ENCODE results near the gene TPCN1. TPM values are rescaled to one million over a fixed set of nuclear protein-coding genes. Genes with fewer than 3 reads are reported as not detected.
A peak's percentile ranks its signal among the peaks of the same experiment; 100 is the strongest.

The TPCN1 gene
- total and polyA plus RNA-seq, 2 of the 13 experiments (the other 11 are each of a cell fraction or from before 2014, with no cell fraction given), result 8.0 to 26.8 TPM

DNA sequence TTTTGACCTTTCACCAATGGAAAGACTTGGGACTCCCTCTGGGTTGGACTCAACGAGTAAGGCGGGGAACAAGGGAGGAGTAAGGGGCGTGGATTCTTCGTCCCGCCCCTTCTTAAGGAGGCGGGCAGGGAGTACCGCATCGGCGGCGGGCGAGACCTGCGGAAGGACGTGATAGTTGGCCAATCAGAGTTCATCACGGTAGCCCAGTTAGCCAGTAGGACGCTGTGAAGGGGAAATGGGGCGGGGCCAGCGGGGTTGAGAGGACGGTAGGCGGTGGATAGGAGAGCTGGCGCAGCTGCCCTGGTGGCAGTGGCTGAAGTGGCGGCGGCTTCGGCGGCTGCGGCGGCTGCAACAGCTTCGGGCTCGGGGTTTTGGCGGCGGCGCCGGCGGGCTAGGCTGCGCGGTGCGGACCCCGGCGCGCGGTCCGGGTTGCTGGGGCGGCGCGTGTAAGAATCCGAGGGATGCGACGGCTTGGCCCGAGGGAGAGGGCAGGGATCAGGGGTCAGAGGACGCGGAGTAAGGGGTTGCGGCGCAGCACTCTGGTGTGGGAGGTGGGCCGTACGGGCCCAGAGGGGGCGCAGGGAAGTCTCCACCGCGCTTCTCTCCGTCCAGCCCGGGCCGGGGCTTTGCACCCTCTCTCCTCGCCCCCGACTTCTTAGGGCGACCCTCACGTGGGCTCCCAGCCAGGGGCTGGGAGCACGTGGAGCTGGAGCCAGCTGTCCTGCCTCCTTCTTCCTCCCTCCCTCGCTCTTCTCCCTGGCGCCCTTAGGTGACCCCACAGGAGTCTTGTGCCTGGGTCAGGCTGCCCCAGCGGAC is at the start of gene TPCN1 (continued):
- TF ChIP-seq, protein P1, sequence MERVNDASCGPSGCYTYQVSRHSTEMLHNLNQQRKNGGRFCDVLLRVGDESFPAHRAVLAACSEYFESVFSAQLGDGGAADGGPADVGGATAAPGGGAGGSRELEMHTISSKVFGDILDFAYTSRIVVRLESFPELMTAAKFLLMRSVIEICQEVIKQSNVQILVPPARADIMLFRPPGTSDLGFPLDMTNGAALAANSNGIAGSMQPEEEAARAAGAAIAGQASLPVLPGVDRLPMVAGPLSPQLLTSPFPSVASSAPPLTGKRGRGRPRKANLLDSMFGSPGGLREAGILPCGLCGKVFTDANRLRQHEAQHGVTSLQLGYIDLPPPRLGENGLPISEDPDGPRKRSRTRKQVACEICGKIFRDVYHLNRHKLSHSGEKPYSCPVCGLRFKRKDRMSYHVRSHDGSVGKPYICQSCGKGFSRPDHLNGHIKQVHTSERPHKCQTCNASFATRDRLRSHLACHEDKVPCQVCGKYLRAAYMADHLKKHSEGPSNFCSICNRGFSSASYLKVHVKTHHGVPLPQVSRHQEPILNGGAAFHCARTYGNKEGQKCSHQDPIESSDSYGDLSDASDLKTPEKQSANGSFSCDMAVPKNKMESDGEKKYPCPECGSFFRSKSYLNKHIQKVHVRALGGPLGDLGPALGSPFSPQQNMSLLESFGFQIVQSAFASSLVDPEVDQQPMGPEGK (CRISPR knock-in tag; IDR thresholded peaks at IDR 0.05), result 0 out of 2 replicates have a peak, but pooled peaks have one; percentile 32
- TF ChIP-seq DMAP1 (CRISPR knock-in tag; IDR thresholded peaks at IDR 0.05) (peak; percentile 53; the same call in 1 of the 2 replicates), ZNF251 (CRISPR knock-in tag; IDR thresholded peaks at IDR 0.05) (no peak), JDP2 (CRISPR knock-in tag; IDR thresholded peaks at IDR 0.05; ENCODE audit: borderline replicate concordance) (no peak; the same call in 1 of the 2 replicates), TP53 (CRISPR knock-in tag; conservative IDR thresholded peaks at IDR 0.05) (no peak), MED1 (CRISPR knock-in tag; IDR thresholded peaks at IDR 0.05) (peak; percentile 74), NR2F2 (IDR thresholded peaks at IDR 0.05; ENCODE audit: borderline replicate concordance, low read depth) (peak; percentile 58; the same call in 1 of the 2 replicates), RAD51 (IDR thresholded peaks at IDR 0.05; ENCODE audit: borderline replicate concordance) (no peak)
- TF ChIP-seq, protein P2, sequence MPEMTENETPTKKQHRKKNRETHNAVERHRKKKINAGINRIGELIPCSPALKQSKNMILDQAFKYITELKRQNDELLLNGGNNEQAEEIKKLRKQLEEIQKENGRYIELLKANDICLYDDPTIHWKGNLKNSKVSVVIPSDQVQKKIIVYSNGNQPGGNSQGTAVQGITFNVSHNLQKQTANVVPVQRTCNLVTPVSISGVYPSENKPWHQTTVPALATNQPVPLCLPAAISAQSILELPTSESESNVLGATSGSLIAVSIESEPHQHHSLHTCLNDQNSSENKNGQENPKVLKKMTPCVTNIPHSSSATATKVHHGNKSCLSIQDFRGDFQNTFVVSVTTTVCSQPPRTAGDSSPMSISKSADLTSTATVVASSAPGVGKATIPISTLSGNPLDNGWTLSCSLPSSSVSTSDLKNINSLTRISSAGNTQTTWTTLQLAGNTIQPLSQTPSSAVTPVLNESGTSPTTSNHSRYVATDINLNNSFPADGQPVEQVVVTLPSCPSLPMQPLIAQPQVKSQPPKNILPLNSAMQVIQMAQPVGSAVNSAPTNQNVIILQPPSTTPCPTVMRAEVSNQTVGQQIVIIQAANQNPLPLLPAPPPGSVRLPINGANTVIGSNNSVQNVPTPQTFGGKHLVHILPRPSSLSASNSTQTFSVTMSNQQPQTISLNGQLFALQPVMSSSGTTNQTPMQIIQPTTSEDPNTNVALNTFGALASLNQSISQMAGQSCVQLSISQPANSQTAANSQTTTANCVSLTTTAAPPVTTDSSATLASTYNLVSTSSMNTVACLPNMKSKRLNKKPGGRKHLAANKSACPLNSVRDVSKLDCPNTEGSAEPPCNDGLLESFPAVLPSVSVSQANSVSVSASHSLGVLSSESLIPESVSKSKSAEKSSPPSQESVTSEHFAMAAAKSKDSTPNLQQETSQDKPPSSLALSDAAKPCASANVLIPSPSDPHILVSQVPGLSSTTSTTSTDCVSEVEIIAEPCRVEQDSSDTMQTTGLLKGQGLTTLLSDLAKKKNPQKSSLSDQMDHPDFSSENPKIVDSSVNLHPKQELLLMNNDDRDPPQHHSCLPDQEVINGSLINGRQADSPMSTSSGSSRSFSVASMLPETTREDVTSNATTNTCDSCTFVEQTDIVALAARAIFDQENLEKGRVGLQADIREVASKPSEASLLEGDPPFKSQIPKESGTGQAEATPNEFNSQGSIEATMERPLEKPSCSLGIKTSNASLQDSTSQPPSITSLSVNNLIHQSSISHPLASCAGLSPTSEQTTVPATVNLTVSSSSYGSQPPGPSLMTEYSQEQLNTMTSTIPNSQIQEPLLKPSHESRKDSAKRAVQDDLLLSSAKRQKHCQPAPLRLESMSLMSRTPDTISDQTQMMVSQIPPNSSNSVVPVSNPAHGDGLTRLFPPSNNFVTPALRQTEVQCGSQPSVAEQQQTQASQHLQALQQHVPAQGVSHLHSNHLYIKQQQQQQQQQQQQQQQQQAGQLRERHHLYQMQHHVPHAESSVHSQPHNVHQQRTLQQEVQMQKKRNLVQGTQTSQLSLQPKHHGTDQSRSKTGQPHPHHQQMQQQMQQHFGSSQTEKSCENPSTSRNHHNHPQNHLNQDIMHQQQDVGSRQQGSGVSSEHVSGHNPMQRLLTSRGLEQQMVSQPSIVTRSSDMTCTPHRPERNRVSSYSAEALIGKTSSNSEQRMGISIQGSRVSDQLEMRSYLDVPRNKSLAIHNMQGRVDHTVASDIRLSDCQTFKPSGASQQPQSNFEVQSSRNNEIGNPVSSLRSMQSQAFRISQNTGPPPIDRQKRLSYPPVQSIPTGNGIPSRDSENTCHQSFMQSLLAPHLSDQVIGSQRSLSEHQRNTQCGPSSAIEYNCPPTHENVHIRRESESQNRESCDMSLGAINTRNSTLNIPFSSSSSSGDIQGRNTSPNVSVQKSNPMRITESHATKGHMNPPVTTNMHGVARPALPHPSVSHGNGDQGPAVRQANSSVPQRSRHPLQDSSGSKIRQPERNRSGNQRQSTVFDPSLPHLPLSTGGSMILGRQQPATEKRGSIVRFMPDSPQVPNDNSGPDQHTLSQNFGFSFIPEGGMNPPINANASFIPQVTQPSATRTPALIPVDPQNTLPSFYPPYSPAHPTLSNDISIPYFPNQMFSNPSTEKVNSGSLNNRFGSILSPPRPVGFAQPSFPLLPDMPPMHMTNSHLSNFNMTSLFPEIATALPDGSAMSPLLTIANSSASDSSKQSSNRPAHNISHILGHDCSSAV (CRISPR knock-in tag; IDR thresholded peaks at IDR 0.05; ENCODE audit: borderline replicate concordance), result no peak
- TF ChIP-seq, protein P3, sequence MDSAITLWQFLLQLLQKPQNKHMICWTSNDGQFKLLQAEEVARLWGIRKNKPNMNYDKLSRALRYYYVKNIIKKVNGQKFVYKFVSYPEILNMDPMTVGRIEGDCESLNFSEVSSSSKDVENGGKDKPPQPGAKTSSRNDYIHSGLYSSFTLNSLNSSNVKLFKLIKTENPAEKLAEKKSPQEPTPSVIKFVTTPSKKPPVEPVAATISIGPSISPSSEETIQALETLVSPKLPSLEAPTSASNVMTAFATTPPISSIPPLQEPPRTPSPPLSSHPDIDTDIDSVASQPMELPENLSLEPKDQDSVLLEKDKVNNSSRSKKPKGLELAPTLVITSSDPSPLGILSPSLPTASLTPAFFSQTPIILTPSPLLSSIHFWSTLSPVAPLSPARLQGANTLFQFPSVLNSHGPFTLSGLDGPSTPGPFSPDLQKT (CRISPR knock-in tag; IDR thresholded peaks at IDR 0.05; ENCODE audit: borderline replicate concordance), result no peak
